HepG2 (cell line): Measurements from ENCODE around the gene MNT. TPM values are rescaled to one million over a fixed set of nuclear protein-coding genes. Genes with fewer than 3 reads are reported as not detected.

Experiments used
- AKNA ChIP-seq: sonication (generic); formaldehyde crosslinking; IDR thresholded peaks from 2 replicates; pipeline ENCODE4 v1.4.0; 2020; ENCODE audit warnings: missing genetic modification reagents, borderline replicate concordance
- ASH2L ChIP-seq: fragments of 300-600, 200-600 bp; sonication (generic); IDR thresholded peaks from 2 replicates; pipeline ENCODE4 v1.7.0; 2017; ENCODE audit warnings: low read depth, mild to moderate bottlenecking, moderate library complexity, mixed read lengths, low read length; ENCODE audit not compliant: insufficient read length
- CC2D1A ChIP-seq: sonication (generic); formaldehyde crosslinking; IDR thresholded peaks from 2 replicates; pipeline ENCODE4 v1.8.1; 2023; ENCODE audit warnings: mild to moderate bottlenecking, missing genetic modification reagents
- CHD2 ChIP-seq: IDR thresholded peaks from 2 replicates; pipeline ENCODE4 v1.6.1; 2011; ENCODE audit warnings: low read depth, low read length, improper control_type of control experiment
- DNMT3B ChIP-seq: conservative IDR thresholded peaks from 2 replicates; pipeline ENCODE4 v1.6.1; 2016; ENCODE audit warnings: missing biosample characterization, control low read depth
- MYC ChIP-seq: sonication (generic); formaldehyde crosslinking; IDR thresholded peaks from 2 replicates; pipeline ENCODE4 v1.9.0; 2021; ENCODE audit warnings: missing genetic modification reagents, borderline replicate concordance
- PITX1 ChIP-seq: sonication (generic); formaldehyde crosslinking; IDR thresholded peaks from 2 replicates; pipeline ENCODE4 v1.5.1; 2020; ENCODE audit warnings: mild to moderate bottlenecking, missing genetic modification reagents
- RARA ChIP-seq: IDR thresholded peaks from 2 replicates; pipeline ENCODE4 v1.6.1; 2016; ENCODE audit warnings: missing genetic modification reagents, missing compliant biosample characterization
- TCF7 ChIP-seq: sonication (generic); IDR thresholded peaks from 2 replicates; pipeline ENCODE4 v1.6.1; 2016; ENCODE audit warnings: antibody characterized with exemption, low read depth
- XRCC5 ChIP-seq: fragments of 200-400 bp; formaldehyde crosslinking; optimal IDR thresholded peaks from 2 replicates; pipeline ENCODE3; 2017; ENCODE audit warnings: mild to moderate bottlenecking, low read length
- ZBTB33 ChIP-seq: sonication (generic); formaldehyde crosslinking; IDR thresholded peaks from 2 replicates; pipeline ENCODE4 v1.4.0; 2020; ENCODE audit warnings: missing genetic modification reagents
- ZFP36 ChIP-seq: fragments of 150-350 bp; IDR thresholded peaks from 2 replicates; pipeline ENCODE4 v1.6.1; 2018; ENCODE audit warnings: borderline replicate concordance, low read length, low read depth; ENCODE audit not compliant: partially characterized antibody
- ZFP41 ChIP-seq: sonication (generic); formaldehyde crosslinking; IDR thresholded peaks from 2 replicates; pipeline ENCODE4 v1.4.0; 2020; ENCODE audit warnings: mild to moderate bottlenecking, missing genetic modification reagents, borderline replicate concordance
- ZNF382 ChIP-seq: sonication (generic); formaldehyde crosslinking; IDR thresholded peaks from 2 replicates; pipeline ENCODE4 v1.5.0; 2020; ENCODE audit warnings: missing genetic modification reagents, mild to moderate bottlenecking, borderline replicate concordance
- ZNF383 ChIP-seq: sonication (generic); formaldehyde crosslinking; IDR thresholded peaks from 2 replicates; pipeline ENCODE4 v1.4.0; 2020; ENCODE audit warnings: missing genetic modification reagents, mild to moderate bottlenecking, borderline replicate concordance
- ZUFSP ChIP-seq: sonication (generic); formaldehyde crosslinking; IDR thresholded peaks from 2 replicates; pipeline ENCODE4 v1.9.0; 2021; ENCODE audit warnings: missing genetic modification reagents, mild to moderate bottlenecking, borderline replicate concordance
- polyA plus RNA-seq, 8 experiments: library from polyadenylated mRNA; depleted of rRNA in 3 of 8; stranded (reverse) in 7 of 8; unstranded in 1 of 8; fragments of >200 nt; fragmentation: Illumina TruSeq in 4 of 8; extraction: Trizol in 4 of 8; gene quantifications; 2 replicates each; pipeline versions ENCODE4 v1.2.1 to v1.2.3, GENCODE V29; 2011 to 2016; ENCODE audit warnings: low read depth in 4 of 8, missing spikeins in 1 of 8, mixed read lengths in 1 of 8; ENCODE audit not compliant: insufficient read depth in 1 of 8
- total RNA-seq, 5 experiments: library from RNA; depleted of rRNA; stranded (reverse); fragments of >200 nt; fragmentation: Illumina TruSeq; extraction: Trizol; gene quantifications; 2 replicates each; pipeline ENCODE4 v1.2.3, GENCODE V29; 2016; ENCODE audit warnings: low read depth in 1 of 5
- TF ChIP-seq, protein P1 (sequence below): sonication (generic); formaldehyde crosslinking; conservative IDR thresholded peaks from 2 replicates; pipeline ENCODE4 v1.8.0; 2022; ENCODE audit warnings: mild to moderate bottlenecking, moderate library complexity, missing genetic modification reagents
- TF ChIP-seq, protein P2 (sequence below): sonication (generic); formaldehyde crosslinking; IDR thresholded peaks from 2 replicates; pipeline ENCODE4 v1.8.1; 2023; ENCODE audit warnings: mild to moderate bottlenecking, missing genetic modification reagents, borderline replicate concordance

Gene MNT
- total and polyA plus RNA-seq, 2 of the 13 experiments (the other 11 are each of a cell fraction or from before 2014, with no cell fraction given), result 2.1 to 3.5 TPM

DNA sequence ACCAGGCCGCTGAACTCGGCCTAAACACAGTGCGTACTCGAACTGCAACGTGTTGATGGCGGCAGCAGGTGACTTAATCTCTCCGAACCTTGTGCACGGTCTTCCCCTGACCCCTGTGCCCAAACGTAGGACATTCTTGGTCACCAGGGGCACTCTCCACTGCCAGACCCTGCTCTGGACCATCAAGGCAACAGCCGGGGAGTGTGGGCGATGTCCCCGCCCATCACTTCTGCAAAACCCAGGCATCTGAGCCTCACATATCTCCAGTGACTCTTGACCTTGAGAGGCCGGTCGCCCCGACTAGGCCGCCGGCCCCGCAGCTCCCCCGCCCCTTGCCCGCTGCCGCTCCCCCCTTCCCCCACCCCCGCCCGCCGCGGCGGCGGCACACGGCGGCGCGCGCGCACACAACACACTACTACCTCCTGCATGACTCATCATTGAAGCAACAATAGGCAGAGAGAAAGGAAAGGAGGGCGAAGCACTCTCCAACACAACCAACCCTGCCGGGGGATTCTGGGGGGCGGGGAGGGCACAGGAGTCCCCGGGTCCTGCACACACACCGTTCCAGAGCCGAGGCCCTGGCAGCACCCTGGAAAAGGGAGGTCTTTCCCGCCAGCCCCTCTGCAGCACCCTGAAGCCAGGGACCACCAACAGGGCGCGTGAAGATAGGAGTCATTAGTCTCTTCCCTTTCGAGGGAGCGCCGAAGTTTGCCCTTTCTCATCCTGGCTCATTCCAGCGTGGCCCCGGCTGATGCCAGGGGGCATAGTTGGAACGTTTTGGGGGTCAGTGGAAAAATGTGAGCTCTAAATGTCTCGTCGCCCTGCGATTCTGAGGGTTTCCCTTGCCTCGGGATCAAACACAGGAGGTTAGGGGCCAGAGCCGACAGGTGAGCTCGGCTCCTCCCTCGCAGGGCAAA is 1.9 kb downstream of the MNT start (continued):
- TF ChIP-seq ZFP41 (CRISPR knock-in tag) (no peak), TCF7 (no peak), CC2D1A (CRISPR knock-in tag) (no peak), MYC (CRISPR knock-in tag) (no peak; the same call in 1 of the 2 replicates), ZBTB33 (CRISPR knock-in tag) (no peak), ZUFSP (CRISPR knock-in tag) (no peak), AKNA (CRISPR knock-in tag) (no peak), PITX1 (no peak), XRCC5 (no peak), ASH2L (peak; percentile 22), ZFP36 (no peak), ZNF383 (CRISPR knock-in tag) (no peak), DNMT3B (no peak), RARA (no peak), ZNF382 (CRISPR knock-in tag) (no peak), CHD2 (peak; percentile 19; the same call in 1 of the 2 replicates)
- TF ChIP-seq, protein P1, sequence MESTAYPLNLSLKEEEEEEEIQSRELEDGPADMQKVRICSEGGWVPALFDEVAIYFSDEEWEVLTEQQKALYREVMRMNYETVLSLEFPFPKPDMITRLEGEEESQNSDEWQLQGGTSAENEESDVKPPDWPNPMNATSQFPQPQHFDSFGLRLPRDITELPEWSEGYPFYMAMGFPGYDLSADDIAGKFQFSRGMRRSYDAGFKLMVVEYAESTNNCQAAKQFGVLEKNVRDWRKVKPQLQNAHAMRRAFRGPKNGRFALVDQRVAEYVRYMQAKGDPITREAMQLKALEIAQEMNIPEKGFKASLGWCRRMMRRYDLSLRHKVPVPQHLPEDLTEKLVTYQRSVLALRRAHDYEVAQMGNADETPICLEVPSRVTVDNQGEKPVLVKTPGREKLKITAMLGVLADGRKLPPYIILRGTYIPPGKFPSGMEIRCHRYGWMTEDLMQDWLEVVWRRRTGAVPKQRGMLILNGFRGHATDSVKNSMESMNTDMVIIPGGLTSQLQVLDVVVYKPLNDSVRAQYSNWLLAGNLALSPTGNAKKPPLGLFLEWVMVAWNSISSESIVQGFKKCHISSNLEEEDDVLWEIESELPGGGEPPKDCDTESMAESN (CRISPR knock-in tag), result no peak
- TF ChIP-seq, protein P2, sequence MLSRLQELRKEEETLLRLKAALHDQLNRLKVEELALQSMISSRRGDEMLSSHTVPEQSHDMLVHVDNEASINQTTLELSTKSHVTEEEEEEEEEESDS (CRISPR knock-in tag), result no peak
